ENCODE measurements around the gene PLCD3. TPM values are rescaled to one million over a fixed set of nuclear protein-coding genes. Genes with fewer than 3 reads are reported as not detected.

PLCD3 gene
- total RNA-seq, 4 donors from 2014 or later, result 16.3 to 105 (median 20.5) TPM

DNA sequence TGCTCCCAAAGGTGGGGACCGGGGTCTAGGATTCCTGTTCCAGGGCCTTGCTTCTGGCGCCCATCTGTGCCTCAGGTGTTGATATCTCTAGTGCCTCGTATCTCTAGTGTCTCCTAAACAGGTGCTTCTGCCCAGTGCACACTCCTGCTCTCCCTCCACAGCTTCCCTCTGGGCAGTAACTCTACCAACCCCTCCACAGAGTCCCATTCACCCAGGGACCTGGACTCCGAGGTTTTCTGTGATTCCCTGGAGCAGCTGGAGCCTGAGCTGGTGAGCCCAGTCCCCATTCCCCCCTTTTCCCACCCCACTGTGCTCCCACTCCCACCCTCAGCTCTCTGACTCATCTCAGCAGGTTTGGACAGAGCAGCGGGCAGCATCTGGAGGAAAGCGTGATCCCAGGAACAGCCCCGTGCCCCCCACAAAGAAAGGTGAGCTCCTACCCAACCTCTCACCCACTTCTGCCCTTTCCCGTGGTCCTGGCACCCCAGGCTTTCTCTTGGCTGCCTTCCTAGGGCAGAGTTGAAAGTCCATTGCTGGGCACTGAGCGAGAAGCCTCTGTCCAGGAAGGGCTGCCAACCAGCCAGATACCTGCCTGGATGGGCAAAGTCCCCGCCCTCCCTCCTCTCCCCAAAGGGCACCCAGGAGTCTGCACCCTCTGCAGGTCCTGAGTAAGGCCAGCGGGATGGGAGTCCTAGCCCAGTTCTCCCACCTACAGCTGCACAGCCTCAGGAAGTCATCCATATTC is 5.4 kb upstream of the PLCD3 start:
- intact Hi-C loops (cut with DNase I), result no loop called here
- no peak for TF ChIP-seq POLR2A (IDR thresholded peaks at IDR 0.05)
- TF ChIP-seq, protein P1, sequence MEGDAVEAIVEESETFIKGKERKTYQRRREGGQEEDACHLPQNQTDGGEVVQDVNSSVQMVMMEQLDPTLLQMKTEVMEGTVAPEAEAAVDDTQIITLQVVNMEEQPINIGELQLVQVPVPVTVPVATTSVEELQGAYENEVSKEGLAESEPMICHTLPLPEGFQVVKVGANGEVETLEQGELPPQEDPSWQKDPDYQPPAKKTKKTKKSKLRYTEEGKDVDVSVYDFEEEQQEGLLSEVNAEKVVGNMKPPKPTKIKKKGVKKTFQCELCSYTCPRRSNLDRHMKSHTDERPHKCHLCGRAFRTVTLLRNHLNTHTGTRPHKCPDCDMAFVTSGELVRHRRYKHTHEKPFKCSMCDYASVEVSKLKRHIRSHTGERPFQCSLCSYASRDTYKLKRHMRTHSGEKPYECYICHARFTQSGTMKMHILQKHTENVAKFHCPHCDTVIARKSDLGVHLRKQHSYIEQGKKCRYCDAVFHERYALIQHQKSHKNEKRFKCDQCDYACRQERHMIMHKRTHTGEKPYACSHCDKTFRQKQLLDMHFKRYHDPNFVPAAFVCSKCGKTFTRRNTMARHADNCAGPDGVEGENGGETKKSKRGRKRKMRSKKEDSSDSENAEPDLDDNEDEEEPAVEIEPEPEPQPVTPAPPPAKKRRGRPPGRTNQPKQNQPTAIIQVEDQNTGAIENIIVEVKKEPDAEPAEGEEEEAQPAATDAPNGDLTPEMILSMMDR (IDR thresholded peaks at IDR 0.05), result no peak
- Histone ChIP-seq H3K27ac (no peak overlapping the region), H3K9me3 (no peaks in the 10 kb centered on the region), H3K27me3 (no peaks in the 10 kb centered on the region), H3K4me1 (peaks cover 12 to 40% (median 17%) of the 10 kb centered on the region in 3 donors), H3K36me3 (peaks cover 0 to 18% (median 0%) of the 10 kb centered on the region in 3 donors), H3K4me3 (no peak overlapping the region)
- no peak for DNase-seq
- 47 to 62% methylated on average over 5 to 6 of the region's 11 CpGs for WGBS, 2 donors

DNA sequence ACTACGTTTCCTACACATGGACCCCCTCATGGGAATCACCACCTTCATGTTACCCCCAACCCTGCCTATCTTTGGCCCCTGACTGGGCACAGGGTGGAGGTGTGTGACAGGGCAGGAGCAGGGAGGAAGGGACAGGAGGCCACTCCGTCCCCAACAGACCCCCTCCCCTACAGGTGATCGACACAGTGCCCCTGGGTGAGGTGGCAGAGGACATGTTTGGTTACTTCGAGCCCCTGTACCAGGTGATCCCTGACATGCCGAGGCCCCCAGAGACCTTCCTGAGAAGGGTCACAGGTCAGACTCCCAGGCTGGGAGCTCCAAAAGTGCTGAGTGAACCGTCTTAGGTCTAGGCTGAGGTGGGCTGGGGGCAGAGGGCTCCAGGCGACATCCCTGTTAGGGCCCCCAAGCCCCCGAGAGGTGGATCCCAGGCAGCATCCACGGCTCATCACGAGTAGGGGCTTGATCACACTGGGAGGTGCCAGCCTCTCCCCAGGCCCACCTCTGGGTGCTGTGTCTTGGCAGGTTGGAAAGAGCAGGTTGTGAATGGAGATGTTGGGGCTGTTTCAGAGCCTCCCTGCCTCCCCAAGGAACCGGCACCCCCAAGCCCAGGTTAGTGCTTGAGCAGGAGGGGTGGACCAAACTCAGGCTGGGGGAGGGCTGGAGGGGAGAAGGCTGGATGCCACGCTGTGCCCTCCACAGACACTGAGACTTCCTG is 4.7 kb upstream of the PLCD3 start:
- Histone ChIP-seq H3K9me3 (no peaks in the 10 kb centered on the region), H3K27me3 (no peaks in the 10 kb centered on the region), H3K27ac (no peak overlapping the region), H3K4me3 (no peak overlapping the region), H3K36me3 (peaks cover 0 to 18% (median 0%) of the 10 kb centered on the region in 3 donors), H3K4me1 (peaks cover 12 to 43% (median 17%) of the 10 kb centered on the region in 3 donors)
- no peak for DNase-seq
- intact Hi-C loops (cut with DNase I), result no loop called here
- no peak for TF ChIP-seq POLR2A (IDR thresholded peaks at IDR 0.05)
- TF ChIP-seq, protein P1 (IDR thresholded peaks at IDR 0.05), result no peak
- 57 to 75% methylated on average over 2 to 3 of the region's 12 CpGs for WGBS, 2 donors

DNA sequence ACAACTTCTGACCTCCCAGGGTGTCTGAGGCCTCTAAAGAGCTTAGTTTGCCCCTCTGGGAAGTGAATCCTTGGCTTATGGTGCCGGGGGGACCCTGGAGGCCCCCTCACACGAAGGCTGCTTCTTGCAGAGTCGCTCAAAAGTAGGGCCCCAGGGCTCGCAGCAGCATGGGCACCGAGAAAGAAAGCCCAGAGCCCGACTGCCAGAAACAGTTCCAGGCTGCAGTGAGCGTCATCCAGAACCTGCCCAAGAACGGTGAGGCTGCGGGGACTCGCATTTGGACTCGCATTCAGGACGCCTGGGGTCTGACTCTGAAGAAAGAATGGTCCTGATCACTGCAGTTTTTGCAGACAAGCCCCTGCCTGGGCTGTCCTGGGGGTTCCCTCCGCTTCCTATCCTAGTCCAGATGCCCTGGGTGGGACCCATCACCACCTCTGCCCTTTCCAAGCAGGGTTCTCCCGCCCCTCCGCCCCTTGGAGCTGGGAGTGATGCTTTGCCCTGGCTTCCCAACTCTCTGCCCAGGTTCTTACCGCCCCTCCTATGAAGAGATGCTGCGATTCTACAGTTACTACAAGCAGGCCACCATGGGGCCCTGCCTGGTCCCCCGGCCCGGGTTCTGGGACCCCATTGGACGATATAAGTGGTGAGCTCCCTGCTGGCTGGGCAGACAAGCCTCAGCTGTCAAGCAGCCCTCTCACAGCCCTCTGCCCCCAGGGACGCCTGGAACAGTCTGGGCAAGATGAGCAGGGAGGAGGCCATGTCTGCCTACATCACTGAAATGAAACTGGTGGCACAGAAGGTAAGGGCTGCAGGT is 3.9 kb upstream of the PLCD3 start:
- Histone ChIP-seq H3K4me3 (peak overlapping the region; percentile 61 to 81 (median 71)), H3K27me3 (no peaks in the 10 kb centered on the region), H3K9me3 (no peaks in the 10 kb centered on the region), H3K4me1 (peaks cover 16 to 52% (median 20%) of the 10 kb centered on the region in 3 donors), H3K36me3 (peaks cover 0 to 18% (median 0%) of the 10 kb centered on the region in 3 donors), H3K27ac (peak overlapping the region; percentile 83 to 92 (median 88))
- TF ChIP-seq, protein P1 (IDR thresholded peaks at IDR 0.05), result no peak
- no peak for TF ChIP-seq POLR2A (IDR thresholded peaks at IDR 0.05)
- intact Hi-C loops (cut with DNase I), result loop anchor here (1.0 kb wide), 1 partner anchor 61 kb away; no protein-coding TSS in a partner anchor
- WGBS, 2 donors, result 44 to 56% methylated on average over 8 to 14 of the region's 21 CpGs
- DNase-seq, result no peak

DNA sequence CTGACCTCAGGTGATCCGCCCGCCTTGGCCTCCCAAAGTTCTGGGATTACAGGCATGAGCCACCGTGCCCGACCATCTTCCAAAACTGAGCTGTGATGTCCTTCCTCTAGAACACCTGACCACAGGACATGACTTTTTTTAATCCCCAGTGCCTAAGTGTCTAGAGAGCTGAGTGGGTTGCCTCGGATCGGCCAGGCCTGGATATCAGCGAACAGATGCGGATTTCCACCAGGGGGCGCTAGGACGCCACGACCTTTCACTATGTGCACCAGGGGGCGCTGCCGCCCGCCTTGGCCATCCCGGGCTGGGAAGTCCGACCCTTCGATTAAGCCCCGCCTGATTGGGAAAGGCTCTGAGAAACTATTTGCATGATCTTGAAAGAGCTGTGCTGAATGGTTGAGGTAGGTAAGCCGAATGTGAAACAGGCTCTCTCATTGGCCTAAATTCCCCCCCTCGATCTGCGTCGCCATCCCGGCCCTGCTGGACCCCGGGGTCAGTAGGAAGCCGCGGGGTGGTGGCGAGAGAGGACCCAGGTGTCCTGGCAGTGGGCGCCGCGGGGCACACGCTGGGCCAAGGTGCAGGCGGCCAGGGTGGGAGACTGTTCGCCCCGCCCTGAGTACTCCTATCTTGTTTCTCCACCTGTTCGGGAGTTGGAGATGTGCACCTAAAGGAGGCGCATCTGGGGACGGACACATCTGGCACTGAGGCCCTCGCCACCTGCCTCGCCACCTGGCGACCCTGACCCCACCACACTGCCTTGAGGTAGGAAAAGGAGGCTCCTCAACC is 3.1 kb upstream of the PLCD3 start, which contains the start of gene ACBD4:
Gene ACBD4, plus strand, starts transcription at position 496 of the 786 bp plus-strand sequence. CDS start 458 bp downstream, outside the sequence.
- intact Hi-C loops (cut with DNase I), result loop anchor here (1.0 kb wide), 1 partner anchor 62 kb away; no protein-coding TSS in a partner anchor
- TF ChIP-seq, protein P1 (IDR thresholded peaks at IDR 0.05), result peak; percentile 99 to 100 (median 100)
- TF ChIP-seq POLR2A (IDR thresholded peaks at IDR 0.05), result peak in 2 of 4 donors; percentile 43 to 68
- Histone ChIP-seq H3K27me3 (no peaks in the 10 kb centered on the region), H3K4me1 (peaks cover 20 to 60% (median 26%) of the 10 kb centered on the region in 3 donors), H3K36me3 (peaks cover 0 to 18% (median 0%) of the 10 kb centered on the region in 3 donors), H3K27ac (peak within 1 kb of the TSS; percentile 83 to 92 (median 88)), H3K9me3 (no peaks in the 10 kb centered on the region), H3K4me3 (peak within 1 kb of the TSS; percentile 61 to 81 (median 71))
- 0 to 22% methylated on average over 8 to 10 of the region's 40 CpGs for WGBS, 2 donors
- peak; percentile 86 for DNase-seq
